Stimulated activated memory B cell treated with anti-CD40 and anti-IgM and Interleukin-4, amounts not matched to agents 10 μg/mL and 1 μg/mL and 100 μg/mL, for 72 hours (primary cell): Measurements from ENCODE around the gene CCDC146.

ENCODE experiments used
- ATAC-seq: fragments of 150-1000 bp; cut with Tn5 transposase; 2 replicates; pipeline ENCODE4 v1.10.0; 2021
- H3K27ac Mint-ChIP-seq: one replicate; pipeline ENCODE4 v1.8.0; 2022; ENCODE audit warnings: mild to moderate bottlenecking, mixed read lengths
- H3K27me3 Mint-ChIP-seq: one replicate; pipeline ENCODE4 v1.8.0; 2022; ENCODE audit warnings: mixed read lengths
- H3K36me3 Mint-ChIP-seq: one replicate; pipeline ENCODE4 v1.8.0; 2022; ENCODE audit warnings: mixed read lengths
- H3K4me1 Mint-ChIP-seq: one replicate; pipeline ENCODE4 v1.8.0; 2022; ENCODE audit warnings: mixed read lengths
- H3K4me3 Mint-ChIP-seq: one replicate; pipeline ENCODE4 v1.8.0; 2022; ENCODE audit warnings: mild to moderate bottlenecking, moderate library complexity, mixed read lengths
- H3K9me3 Mint-ChIP-seq: one replicate; pipeline ENCODE4 v1.8.0; 2022; ENCODE audit warnings: mixed read lengths

CCDC146 gene

GRCh38 chr7:77308792-77309191 lies 186.4 kb downstream of the CCDC146 start:
- Mint-ChIP-seq H3K4me3 (no peak overlapping the region), H3K27ac (no peak overlapping the region), H3K4me1 (no peaks in the 10 kb centered on the region), H3K27me3 (no peaks in the 10 kb centered on the region), H3K9me3 (peaks cover 21% of the 10 kb centered on the region), H3K36me3 (peaks cover 86% of the 10 kb centered on the region)
- ATAC-seq: no peak

GRCh38 chr7:77309714-77310220 lies 187.4 kb downstream of the CCDC146 start:
- H3K9me3 Mint-ChIP-seq: peaks cover 16% of the 10 kb centered on the region
- H3K4me1 Mint-ChIP-seq: no peaks in the 10 kb centered on the region
- H3K36me3 Mint-ChIP-seq: peaks cover 85% of the 10 kb centered on the region
- H3K27me3 Mint-ChIP-seq: no peaks in the 10 kb centered on the region
- no peak for ATAC-seq
- H3K27ac Mint-ChIP-seq: no peak overlapping the region
- no peak overlapping the region for H3K4me3 Mint-ChIP-seq

GRCh38 chr7:77310982-77311381 lies 188.6 kb downstream of the CCDC146 start:
- peaks cover 10% of the 10 kb centered on the region for H3K9me3 Mint-ChIP-seq
- no peak overlapping the region for H3K27ac Mint-ChIP-seq
- no peak overlapping the region for H3K4me3 Mint-ChIP-seq
- peaks cover 87% of the 10 kb centered on the region for H3K36me3 Mint-ChIP-seq
- no peaks in the 10 kb centered on the region for H3K27me3 Mint-ChIP-seq
- H3K4me1 Mint-ChIP-seq: no peaks in the 10 kb centered on the region
- no peak for ATAC-seq

- peaks cover 6% of the 10 kb centered on the region for H3K4me1 Mint-ChIP-seq
- no peaks in the 10 kb centered on the region for H3K27me3 Mint-ChIP-seq
- H3K4me3 Mint-ChIP-seq: no peak overlapping the region
- H3K36me3 Mint-ChIP-seq: peaks cover 86% of the 10 kb centered on the region
- no peak for ATAC-seq
- H3K9me3 Mint-ChIP-seq: peaks cover under 1% of the 10 kb centered on the region
- no peak overlapping the region for H3K27ac Mint-ChIP-seq
Measured at GRCh38 chr7:77313085-77313484, 190.7 kb downstream of the CCDC146 start.

- Mint-ChIP-seq H3K36me3 (peaks cover 87% of the 10 kb centered on the region), H3K27ac (no peak overlapping the region), H3K9me3 (no peaks in the 10 kb centered on the region), H3K4me1 (peaks cover 6% of the 10 kb centered on the region), H3K4me3 (no peak overlapping the region), H3K27me3 (no peaks in the 10 kb centered on the region)
- ATAC-seq: no peak
Measured at GRCh38 chr7:77313876-77314480, 191.6 kb downstream of the CCDC146 start.

GRCh38 chr7:77315182-77315591 lies 192.8 kb downstream of the CCDC146 start:
- Mint-ChIP-seq H3K27me3 (no peaks in the 10 kb centered on the region), H3K4me1 (peaks cover 6% of the 10 kb centered on the region)

GRCh38 chr7:77316219-77316978 lies 194.0 kb downstream of the CCDC146 start:
- H3K27ac Mint-ChIP-seq: no peak overlapping the region
- H3K4me1 Mint-ChIP-seq: peaks cover 6% of the 10 kb centered on the region
- no peak for ATAC-seq
- H3K36me3 Mint-ChIP-seq: peaks cover 87% of the 10 kb centered on the region
- H3K9me3 Mint-ChIP-seq: no peaks in the 10 kb centered on the region
- no peaks in the 10 kb centered on the region for H3K27me3 Mint-ChIP-seq
- H3K4me3 Mint-ChIP-seq: no peak overlapping the region

More at GRCh38 chr7:77315182-77315591, 192.8 kb downstream of the CCDC146 start:
- Mint-ChIP-seq H3K4me3 (no peak overlapping the region), H3K36me3 (peaks cover 87% of the 10 kb centered on the region), H3K9me3 (no peaks in the 10 kb centered on the region), H3K27ac (no peak overlapping the region)
- no peak for ATAC-seq

GRCh38 chr7:77318019-77318418 lies 195.6 kb downstream of the CCDC146 start:
- ATAC-seq: no peak
- Mint-ChIP-seq H3K4me3 (no peak overlapping the region), H3K27ac (no peak overlapping the region), H3K4me1 (peaks cover 6% of the 10 kb centered on the region), H3K9me3 (no peaks in the 10 kb centered on the region), H3K36me3 (peaks cover 84% of the 10 kb centered on the region), H3K27me3 (no peaks in the 10 kb centered on the region)

- H3K4me3 Mint-ChIP-seq: no peak overlapping the region
- H3K27ac Mint-ChIP-seq: no peak overlapping the region
- no peaks in the 10 kb centered on the region for H3K9me3 Mint-ChIP-seq
- no peaks in the 10 kb centered on the region for H3K27me3 Mint-ChIP-seq
- no peak for ATAC-seq
- peaks cover 6% of the 10 kb centered on the region for H3K4me1 Mint-ChIP-seq
- peaks cover 78% of the 10 kb centered on the region for H3K36me3 Mint-ChIP-seq
Measured at GRCh38 chr7:77320137-77320536, 197.7 kb downstream of the CCDC146 start.

- no peaks in the 10 kb centered on the region for H3K9me3 Mint-ChIP-seq
- H3K36me3 Mint-ChIP-seq: peaks cover 72% of the 10 kb centered on the region
- no peaks in the 10 kb centered on the region for H3K27me3 Mint-ChIP-seq
- no peak overlapping the region for H3K4me3 Mint-ChIP-seq
- H3K4me1 Mint-ChIP-seq: peaks cover 6% of the 10 kb centered on the region
- no peak overlapping the region for H3K27ac Mint-ChIP-seq
- ATAC-seq: no peak
Measured at GRCh38 chr7:77320714-77321113, 198.3 kb downstream of the CCDC146 start.

- no peaks in the 10 kb centered on the region for H3K27me3 Mint-ChIP-seq
- no peak overlapping the region for H3K4me3 Mint-ChIP-seq
- H3K9me3 Mint-ChIP-seq: no peaks in the 10 kb centered on the region
- no peak for ATAC-seq
- H3K27ac Mint-ChIP-seq: peak overlapping the region; percentile 51
- H3K36me3 Mint-ChIP-seq: peaks cover 67% of the 10 kb centered on the region
- peaks cover 6% of the 10 kb centered on the region for H3K4me1 Mint-ChIP-seq
Measured at GRCh38 chr7:77321300-77321699, 198.9 kb downstream of the CCDC146 start.

GRCh38 chr7:77326131-77326530 lies 203.7 kb downstream of the CCDC146 start:
- Mint-ChIP-seq H3K36me3 (peaks cover 37% of the 10 kb centered on the region), H3K4me1 (peaks cover 32% of the 10 kb centered on the region), H3K4me3 (no peak overlapping the region), H3K9me3 (no peaks in the 10 kb centered on the region), H3K27me3 (no peaks in the 10 kb centered on the region), H3K27ac (no peak overlapping the region)
- ATAC-seq: no peak

GRCh38 chr7:77327067-77327931 lies 204.9 kb downstream of the CCDC146 start:
- H3K9me3 Mint-ChIP-seq: no peaks in the 10 kb centered on the region
- peaks cover 26% of the 10 kb centered on the region for H3K36me3 Mint-ChIP-seq
- peak overlapping the region; percentile 29 for H3K27ac Mint-ChIP-seq
- no peak overlapping the region for H3K4me3 Mint-ChIP-seq
- H3K4me1 Mint-ChIP-seq: peaks cover 43% of the 10 kb centered on the region
- no peaks in the 10 kb centered on the region for H3K27me3 Mint-ChIP-seq
- no peak for ATAC-seq

GRCh38 chr7:77327932-77328628 lies 205.7 kb downstream of the CCDC146 start:
- Mint-ChIP-seq H3K4me3 (no peak overlapping the region), H3K27me3 (no peaks in the 10 kb centered on the region), H3K4me1 (peaks cover 43% of the 10 kb centered on the region), H3K36me3 (peaks cover 24% of the 10 kb centered on the region), H3K9me3 (no peaks in the 10 kb centered on the region), H3K27ac (peak overlapping the region; percentile 29)
- ATAC-seq: no peak

- Mint-ChIP-seq H3K27ac (peak overlapping the region; percentile 29), H3K27me3 (no peaks in the 10 kb centered on the region), H3K4me3 (no peak overlapping the region), H3K36me3 (peaks cover 24% of the 10 kb centered on the region), H3K9me3 (no peaks in the 10 kb centered on the region), H3K4me1 (peaks cover 43% of the 10 kb centered on the region)
- no peak for ATAC-seq
Measured at GRCh38 chr7:77328669-77329068, 206.3 kb downstream of the CCDC146 start.
